ENCODE measurements around the gene NPAS2. TPM values are rescaled to one million over a fixed set of nuclear protein-coding genes. Genes with fewer than 3 reads are reported as not detected.

The NPAS2 gene
- total and polyA plus RNA-seq, 2 donors (not counting 3 experiments of a cell fraction or from before 2014, with no cell fraction given): 29.0 to 53.9 TPM

GRCh38 chr2:100934504-100935371 lies 114.8 kb downstream of the NPAS2 start:
- Histone ChIP-seq H3K9me3 (replicated peaks; ENCODE audit: control insufficient read depth, insufficient read depth, low read length) (no peaks in the 10 kb centered on the region), H3K79me2 (ENCODE audit: control insufficient read depth, insufficient read depth, low read length) (no peaks in the 10 kb centered on the region), H3K27me3 (ENCODE audit: control insufficient read depth in 2 of 2, insufficient read depth in 2 of 2, low read length in 2 of 2) (no peaks in the 10 kb centered on the region), H2AFZ (ENCODE audit: low read depth, low read length) (no peak overlapping the region), H3K9ac (replicated peaks; ENCODE audit: extremely low read depth, insufficient read depth, low read length) (no peak overlapping the region), H3K4me3 (replicated peaks in 1 of 3; ENCODE audit: insufficient read depth in 1 of 3, low read depth in 1 of 3, low read length in 3 of 3) (no peak overlapping the region), H4K20me1 (replicated peaks; ENCODE audit: control insufficient read depth, extremely low read depth, insufficient read depth, low read length) (no peaks in the 10 kb centered on the region), H3K9me1 (replicated peaks; ENCODE audit: control insufficient read depth, extremely low read depth, insufficient read depth, low read length) (no peaks in the 10 kb centered on the region), H3K4me1 (ENCODE audit: control insufficient read depth, extremely low read depth, insufficient read depth, low read length) (peaks cover 9% of the 10 kb centered on the region), H3K36me3 (ENCODE audit: control insufficient read depth in 2 of 2, extremely low read depth in 1 of 2, insufficient read depth in 2 of 2, low read length in 2 of 2) (peaks cover 0 to 10% of the 10 kb centered on the region in 2 experiments), H3K27ac (ENCODE audit: insufficient read depth, low read depth, low read length) (no peak overlapping the region), H3K4me2 (ENCODE audit: insufficient read depth, low read length) (no peak overlapping the region)
- intact Hi-C loops (cut with micrococcal nuclease) (no loop called here), dilution Hi-C loops (cut with MboI; ENCODE audit: extremely low pct_ligation_motif_present, low sequenced_read_pairs) (no loop called here)
- DNase-seq (ENCODE audit: low read depth, low spot score) (no peak), FAIRE-seq (no peak)
- ChIA-PET CTCF (interaction anchor here (0.9 to 2.7 kb wide), 4 partner anchors 10 to 204 kb away, joined by 3 to 9 read pairs (median 4); no protein-coding TSS in a partner anchor), POLR2A (interaction anchor here (1.1 kb wide), 1 partner anchor 113 kb away, joined by 3 read pairs; no protein-coding TSS in a partner anchor)
- TF ChIP-seq POLR2A (IDR thresholded peaks at IDR 0.05; ENCODE audit: low read depth, low read length) (no peak), EZH2 (IDR thresholded peaks at IDR 0.05; ENCODE audit: borderline replicate concordance, low read depth, low read length, severe bottlenecking) (no peak), CTCF (IDR thresholded peaks at IDR 0.05; ENCODE audit: extremely low read depth in 1 of 2, insufficient read depth in 1 of 2, low read depth in 1 of 2, low read length in 2 of 2) (no peak), MAX (IDR thresholded peaks at IDR 0.05; ENCODE audit: insufficient read depth, insufficient read length) (no peak), POLR2AphosphoS5 (IDR thresholded peaks at IDR 0.05; ENCODE audit: insufficient read depth, low read depth, low read length) (no peak), FOS (IDR thresholded peaks at IDR 0.05; ENCODE audit: borderline replicate concordance, insufficient read depth, low read length) (no peak), GATA2 (IDR thresholded peaks at IDR 0.05; ENCODE audit: insufficient read depth, insufficient read length, low read depth, low read length) (no peak), MYC (IDR thresholded peaks at IDR 0.05; ENCODE audit: low read depth, low read length) (no peak), JUN (IDR thresholded peaks at IDR 0.05; ENCODE audit: borderline replicate concordance, insufficient read depth, insufficient read length, low read depth) (no peak)
- no TSS peak for BruUV-seq (replicated peaks)
